AG09319 (cell line): ENCODE data around the gene RSPO1.
"Not testable (repeated sequence)": the region's sequence is repeated elsewhere in the genome, so short reads cannot be mapped to it uniquely, and the experiment has no call there.

Experiments
- DNase-seq: peaks from one replicate; pipeline ENCODE4 v3.0.0-alpha.2; 2010; ENCODE audit warnings: low read depth; ENCODE audit errors: extremely low read depth
- CTCF ChIP-seq: IDR thresholded peaks from 2 replicates; pipeline ENCODE4 v1.5.1; 2011; ENCODE audit warnings: low read depth, mild to moderate bottlenecking, inconsistent platforms, low read length, moderate library complexity

The RSPO1 gene, protein sequence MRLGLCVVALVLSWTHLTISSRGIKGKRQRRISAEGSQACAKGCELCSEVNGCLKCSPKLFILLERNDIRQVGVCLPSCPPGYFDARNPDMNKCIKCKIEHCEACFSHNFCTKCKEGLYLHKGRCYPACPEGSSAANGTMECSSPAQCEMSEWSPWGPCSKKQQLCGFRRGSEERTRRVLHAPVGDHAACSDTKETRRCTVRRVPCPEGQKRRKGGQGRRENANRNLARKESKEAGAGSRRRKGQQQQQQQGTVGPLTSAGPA

GRCh38 chr1:37634244-37634991 is at the start of gene RSPO1:
Gene RSPO1, minus strand, starts transcription at chr1:37634892. Its CDS starts 5,231 bp downstream, at chr1:37629661.
- no peak for DNase-seq
- TF ChIP-seq CTCF: no peak

- not testable (repeated sequence) for DNase-seq
These were observed 49.5 kb upstream of the RSPO1 start for GRCh38 chr1:37684182-37684581.

DNA sequence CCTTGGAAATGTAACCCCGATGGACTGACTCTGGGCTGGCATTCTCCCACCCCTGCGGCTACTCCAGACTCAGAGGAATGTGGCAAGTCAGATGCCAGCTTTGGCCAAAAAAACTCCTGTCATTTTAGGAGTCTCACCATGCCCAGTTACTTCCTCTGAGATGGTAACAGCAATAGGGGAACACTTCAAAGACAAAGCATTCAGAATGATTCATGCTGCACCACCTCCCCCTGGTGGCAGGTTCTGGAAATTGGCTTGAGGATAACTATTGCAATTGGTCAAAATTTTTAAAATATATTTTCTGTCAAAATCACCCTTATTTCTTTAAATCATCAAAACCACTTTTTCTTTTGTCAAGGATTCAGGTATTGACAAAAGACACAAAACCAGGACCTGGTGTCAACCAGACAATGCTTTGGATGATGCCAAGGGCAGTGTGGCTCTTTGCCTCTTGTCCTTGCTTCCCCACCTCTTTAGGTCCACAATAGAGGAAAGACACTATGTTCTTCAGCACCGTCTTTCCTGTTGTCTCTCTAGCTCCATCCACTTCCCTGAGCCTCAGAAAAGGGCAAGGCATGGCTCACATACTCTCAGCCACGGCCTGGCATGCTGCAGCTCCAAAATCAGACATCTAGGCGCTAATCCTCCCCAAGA is 47.8 kb upstream of the RSPO1 start:
- TF ChIP-seq CTCF: peak; percentile 79

DNA sequence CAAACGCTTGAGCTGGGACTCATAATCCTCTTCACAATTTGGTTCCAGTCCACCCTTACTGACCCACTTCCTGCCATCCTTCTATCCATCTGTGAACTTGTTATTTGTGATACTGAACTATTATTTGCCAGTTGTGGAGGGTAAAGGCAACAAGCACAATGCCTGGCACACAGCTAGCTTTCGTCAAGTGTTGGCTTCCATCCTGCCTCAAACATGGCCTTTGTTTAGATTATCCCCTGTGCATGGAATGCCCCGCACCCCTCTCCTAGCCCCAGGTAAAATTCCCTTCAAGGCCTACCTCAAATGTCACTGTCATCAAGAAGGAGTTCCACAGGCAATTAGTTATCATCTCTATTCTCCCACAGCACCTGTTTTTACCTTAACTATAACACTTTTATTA is 46.2 kb upstream of the RSPO1 start:
- DNase-seq: no peak
- TF ChIP-seq CTCF: no peak

More for the DNA sequence above, 47.8 kb upstream of the RSPO1 start:
- DNase-seq: no peak

- TF ChIP-seq CTCF: no peak
- DNase-seq: no peak
These were observed 43.1 kb upstream of the RSPO1 start for GRCh38 chr1:37677808-37678207.

DNA sequence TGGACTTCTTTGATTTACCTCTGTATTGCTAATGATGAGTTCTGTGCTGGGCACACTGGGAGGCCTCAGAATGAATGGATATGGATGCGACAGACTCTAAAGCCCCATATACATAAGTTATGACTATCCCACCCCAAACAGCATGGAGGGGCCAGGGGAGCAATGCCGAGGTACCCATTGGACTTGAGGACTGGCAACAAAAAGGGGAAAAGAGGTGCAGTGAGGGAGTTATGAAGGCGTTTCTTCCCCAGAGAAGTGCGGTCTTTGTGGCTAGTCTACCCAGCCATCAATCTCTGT is 42.4 kb upstream of the RSPO1 start:
- DNase-seq: no peak
- TF ChIP-seq CTCF: no peak

DNA sequence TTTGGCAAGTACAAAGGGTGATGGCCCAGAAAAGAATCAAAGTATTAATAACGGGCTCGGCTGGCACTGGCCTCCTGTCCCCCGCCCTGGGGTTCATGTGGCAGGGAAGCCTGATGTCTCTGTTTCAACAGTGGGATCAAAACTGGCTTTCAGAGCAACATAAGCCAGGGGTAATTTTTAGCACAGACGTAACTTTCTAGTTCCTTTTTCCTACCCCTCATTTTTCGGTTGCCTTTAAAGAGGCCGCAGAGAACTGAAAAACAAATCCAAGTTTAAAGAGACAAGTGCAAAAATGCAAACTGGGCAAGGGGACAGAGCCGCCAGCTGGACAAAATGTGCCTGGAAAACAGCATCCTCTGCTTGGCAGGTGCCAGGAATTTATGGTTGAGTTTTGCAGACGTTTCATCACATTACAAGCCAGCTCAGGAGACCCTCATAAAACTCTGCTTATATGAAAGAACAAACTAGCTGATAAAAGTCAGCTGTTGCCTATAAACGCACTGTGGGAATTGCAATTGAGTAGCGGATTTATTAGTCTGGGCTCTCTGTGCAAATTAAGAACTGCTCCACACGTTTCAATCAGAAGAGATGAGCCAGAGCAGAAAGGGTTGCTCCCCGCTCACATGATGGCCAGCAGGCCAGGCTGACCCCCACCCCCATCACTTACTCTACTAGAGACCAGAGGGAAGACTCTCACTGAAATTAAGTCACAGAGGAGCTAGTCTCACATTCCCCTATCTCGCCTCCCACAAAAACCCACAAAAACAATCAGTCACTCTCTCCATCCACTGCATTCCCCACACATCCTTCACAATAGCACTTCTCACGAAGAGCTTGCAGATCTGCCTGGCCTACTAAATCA is 41.8 kb upstream of the RSPO1 start:
- peak; percentile 9 for TF ChIP-seq CTCF
- no peak for DNase-seq
